Measurements from ENCODE around the gene MSANTD7. TPM values are rescaled to one million over a fixed set of nuclear protein-coding genes. Genes with fewer than 3 reads are reported as not detected.

Gene MSANTD7
- total RNA-seq, 4 donors from 2014 or later, result 6.6 to 21.6 (median 13.9) TPM

DNA sequence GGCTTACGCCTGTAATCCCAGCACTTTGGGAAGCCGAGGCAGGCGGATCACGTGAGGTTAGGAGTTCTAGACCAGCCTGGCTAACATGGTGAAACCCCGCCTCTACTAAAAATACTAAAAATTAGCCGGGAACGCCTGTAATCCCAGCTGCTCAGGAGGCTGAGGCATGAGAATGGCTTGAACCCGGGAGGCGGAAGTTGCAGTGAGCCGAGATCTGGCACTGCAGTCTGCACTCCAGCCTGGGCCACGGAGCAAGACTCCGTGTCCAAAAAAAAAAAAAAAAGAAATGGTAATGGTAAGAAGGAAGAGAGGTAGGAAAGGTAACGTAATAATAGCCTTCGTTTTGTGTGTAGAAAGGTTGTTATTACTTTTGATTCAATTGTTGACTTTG, 1.2 kb downstream of the MSANTD7 start:
- 11% methylated on average over 14 of the region's 14 CpGs for WGBS
- H3K9me3 ChIP-seq, result no peaks in the 10 kb centered on the region

DNA sequence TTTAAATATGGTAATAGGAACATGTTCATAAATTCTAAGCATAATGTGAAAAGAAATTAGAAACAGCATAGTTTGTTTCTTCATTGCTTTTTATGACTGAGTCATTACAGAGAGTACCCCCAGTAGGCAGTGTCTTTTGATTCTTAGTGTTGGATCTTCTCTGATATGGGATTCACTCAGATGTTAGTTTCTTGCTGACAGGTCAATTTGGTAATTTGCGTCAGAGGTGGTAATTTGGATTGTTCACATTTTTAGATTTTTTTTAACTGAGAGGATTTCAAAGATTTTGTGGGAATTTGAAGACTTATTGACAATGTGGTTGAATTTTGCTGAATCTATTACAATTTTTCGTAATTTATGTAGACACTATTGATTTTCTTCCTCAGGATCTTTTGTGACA, 2.1 kb downstream of the MSANTD7 start:
- no peak overlapping the region for H3K27ac ChIP-seq
- 93% methylated on average over 2 of the region's 2 CpGs for WGBS
- H3K4me1 ChIP-seq, result peaks cover 19% of the 10 kb centered on the region
- no peak for DNase-seq (ENCODE audit: low spot score in 2 of 2)
- H3K9me3 ChIP-seq, result no peaks in the 10 kb centered on the region
- H3K27me3 ChIP-seq, result no peaks in the 10 kb centered on the region
- TF ChIP-seq POLR2AphosphoS5 (IDR thresholded peaks at IDR 0.05), result no peak
- TF ChIP-seq, protein P1, sequence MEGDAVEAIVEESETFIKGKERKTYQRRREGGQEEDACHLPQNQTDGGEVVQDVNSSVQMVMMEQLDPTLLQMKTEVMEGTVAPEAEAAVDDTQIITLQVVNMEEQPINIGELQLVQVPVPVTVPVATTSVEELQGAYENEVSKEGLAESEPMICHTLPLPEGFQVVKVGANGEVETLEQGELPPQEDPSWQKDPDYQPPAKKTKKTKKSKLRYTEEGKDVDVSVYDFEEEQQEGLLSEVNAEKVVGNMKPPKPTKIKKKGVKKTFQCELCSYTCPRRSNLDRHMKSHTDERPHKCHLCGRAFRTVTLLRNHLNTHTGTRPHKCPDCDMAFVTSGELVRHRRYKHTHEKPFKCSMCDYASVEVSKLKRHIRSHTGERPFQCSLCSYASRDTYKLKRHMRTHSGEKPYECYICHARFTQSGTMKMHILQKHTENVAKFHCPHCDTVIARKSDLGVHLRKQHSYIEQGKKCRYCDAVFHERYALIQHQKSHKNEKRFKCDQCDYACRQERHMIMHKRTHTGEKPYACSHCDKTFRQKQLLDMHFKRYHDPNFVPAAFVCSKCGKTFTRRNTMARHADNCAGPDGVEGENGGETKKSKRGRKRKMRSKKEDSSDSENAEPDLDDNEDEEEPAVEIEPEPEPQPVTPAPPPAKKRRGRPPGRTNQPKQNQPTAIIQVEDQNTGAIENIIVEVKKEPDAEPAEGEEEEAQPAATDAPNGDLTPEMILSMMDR (IDR thresholded peaks at IDR 0.05), result no peak
- TF ChIP-seq POLR2A (IDR thresholded peaks at IDR 0.05), result no peak
- TF ChIP-seq EP300 (IDR thresholded peaks at IDR 0.05), result no peak
- peaks cover 43% of the 10 kb centered on the region for H3K36me3 ChIP-seq
- H3K4me3 ChIP-seq, result no peak overlapping the region

More for the DNA sequence above, 1.2 kb downstream of the MSANTD7 start:
- Histone ChIP-seq H3K4me3 (peak overlapping the region; percentile 96), H3K27ac (no peak overlapping the region), H3K27me3 (no peaks in the 10 kb centered on the region), H3K4me1 (peaks cover 19% of the 10 kb centered on the region), H3K36me3 (peaks cover 34% of the 10 kb centered on the region)
- TF ChIP-seq, protein P1 (IDR thresholded peaks at IDR 0.05), result no peak
- no peak for TF ChIP-seq EP300 (IDR thresholded peaks at IDR 0.05)
- no peak for TF ChIP-seq POLR2A (IDR thresholded peaks at IDR 0.05)
- no peak for TF ChIP-seq POLR2AphosphoS5 (IDR thresholded peaks at IDR 0.05)
- DNase-seq (ENCODE audit: low spot score in 2 of 2), result no peak

DNA sequence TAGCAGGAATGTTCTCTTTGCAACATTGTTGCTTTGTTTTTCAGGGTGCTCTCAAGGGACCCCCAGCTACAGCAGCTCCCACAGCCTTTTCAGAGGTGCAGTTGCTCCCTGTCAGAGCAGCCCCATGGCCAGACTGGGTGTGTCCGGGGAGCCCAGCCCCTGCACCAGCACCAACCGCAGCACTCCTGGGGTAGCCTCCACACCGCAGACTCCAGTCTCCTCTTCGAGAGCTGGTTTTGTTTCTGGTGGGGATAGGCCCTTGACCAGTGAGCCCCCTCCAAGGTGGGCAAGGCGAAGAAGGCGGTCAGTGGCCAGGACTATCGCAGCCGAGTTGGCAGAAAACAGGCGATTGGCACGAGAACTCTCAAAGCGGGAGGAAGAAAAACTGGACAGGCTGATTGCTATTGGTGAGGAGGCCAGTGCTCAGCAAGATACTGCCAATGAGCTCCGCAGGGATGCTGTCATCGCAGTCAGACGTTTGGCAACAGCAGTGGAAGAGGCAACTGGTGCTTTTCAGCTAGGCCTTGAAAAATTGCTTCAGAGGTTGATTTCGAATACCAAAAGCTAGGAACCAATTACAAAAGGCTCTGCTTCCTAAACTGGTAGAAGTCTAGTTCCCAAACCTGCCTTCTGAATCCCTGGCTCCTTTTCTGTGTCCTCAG, 5.4 kb downstream of the MSANTD7 start:
- no peak for DNase-seq (ENCODE audit: low spot score in 2 of 2)
- Histone ChIP-seq H3K9me3 (no peaks in the 10 kb centered on the region), H3K4me1 (peaks cover 10% of the 10 kb centered on the region), H3K27ac (no peak overlapping the region), H3K36me3 (peaks cover 45% of the 10 kb centered on the region), H3K4me3 (no peak overlapping the region), H3K27me3 (no peaks in the 10 kb centered on the region)
- 93% methylated on average over 15 of the region's 15 CpGs for WGBS
- TF ChIP-seq POLR2AphosphoS5 (IDR thresholded peaks at IDR 0.05) (no peak), POLR2A (IDR thresholded peaks at IDR 0.05) (no peak), EP300 (IDR thresholded peaks at IDR 0.05) (no peak)
- TF ChIP-seq, protein P1 (IDR thresholded peaks at IDR 0.05), result no peak

DNA sequence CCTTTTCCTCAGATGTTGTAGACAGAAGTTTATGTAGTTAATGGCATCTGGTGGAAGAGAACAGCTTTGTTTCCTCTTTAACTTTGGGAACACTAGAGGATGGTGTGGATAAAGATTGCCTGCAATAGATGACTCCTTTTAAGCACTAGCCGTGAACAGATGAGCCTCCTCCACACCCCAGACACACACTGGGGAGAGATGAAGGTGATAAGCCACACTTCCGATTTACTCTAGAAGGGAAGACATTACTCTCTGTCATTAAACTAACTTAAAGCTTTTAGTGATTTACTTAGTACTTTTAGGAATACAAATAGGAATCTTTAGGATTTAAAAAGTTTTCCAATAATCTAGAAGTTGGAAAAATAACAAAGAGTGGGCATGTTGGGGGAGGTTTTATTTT, 6.8 kb downstream of the MSANTD7 start:
- peaks cover 52% of the 10 kb centered on the region for H3K36me3 ChIP-seq
- no peak for DNase-seq (ENCODE audit: low spot score in 2 of 2)

DNA sequence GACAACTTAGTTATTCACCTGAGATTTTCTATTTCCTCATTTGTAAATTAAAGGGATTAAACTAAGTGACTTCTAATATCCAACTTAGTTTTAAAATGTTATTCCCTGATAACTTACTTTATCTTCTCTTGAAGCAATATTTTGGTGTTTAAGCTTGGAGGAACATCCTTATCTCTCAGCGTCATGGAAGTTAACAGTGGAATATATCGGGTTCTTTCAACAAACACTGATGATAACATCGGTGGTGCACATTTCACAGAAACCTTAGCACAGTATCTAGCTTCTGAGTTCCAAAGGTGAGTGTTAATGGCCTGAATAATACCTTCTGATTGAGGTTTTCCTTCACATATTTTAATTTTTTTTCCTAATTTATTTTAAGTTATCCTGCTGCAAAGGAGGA, 14.1 kb downstream of the MSANTD7 start:
- H3K4me3 ChIP-seq, result no peak overlapping the region
- TF ChIP-seq POLR2A (IDR thresholded peaks at IDR 0.05) (no peak), EP300 (IDR thresholded peaks at IDR 0.05) (no peak), POLR2AphosphoS5 (IDR thresholded peaks at IDR 0.05) (no peak)
- TF ChIP-seq, protein P1 (IDR thresholded peaks at IDR 0.05), result no peak
- H3K27ac ChIP-seq, result no peak overlapping the region
- no peak for DNase-seq (ENCODE audit: low spot score in 2 of 2)
- H3K27me3 ChIP-seq, result no peaks in the 10 kb centered on the region
- no peaks in the 10 kb centered on the region for H3K9me3 ChIP-seq
- 98% methylated on average over 3 of the region's 3 CpGs for WGBS
- peaks cover 29% of the 10 kb centered on the region for H3K36me3 ChIP-seq
- H3K4me1 ChIP-seq, result no peaks in the 10 kb centered on the region

More for the DNA sequence above, 6.8 kb downstream of the MSANTD7 start:
- no peak for TF ChIP-seq EP300 (IDR thresholded peaks at IDR 0.05)
- TF ChIP-seq, protein P1 (IDR thresholded peaks at IDR 0.05), result no peak
- Histone ChIP-seq H3K4me1 (no peaks in the 10 kb centered on the region), H3K4me3 (no peak overlapping the region), H3K9me3 (no peaks in the 10 kb centered on the region), H3K27me3 (no peaks in the 10 kb centered on the region), H3K27ac (no peak overlapping the region)
- 81% methylated on average over 2 of the region's 2 CpGs for WGBS

All from suprapubic skin (tissue), 4 donors.